Thymus (tissue), 11 donors: ENCODE results near the gene RAB11FIP5. TPM values are rescaled to one million over a fixed set of nuclear protein-coding genes. Genes with fewer than 3 reads are reported as not detected.
A peak's percentile ranks its signal among the peaks of the same experiment; 100 is the strongest.

Experiments
- DNase-seq, 9 donors: peaks; one replicate each; pipeline ENCODE4 v3.0.0-alpha.2; 2013; ENCODE audit warnings: low spot score in 9 of 9, low read depth in 6 of 9, missing footprints in 1 of 9
- H3K27ac ChIP-seq, 2 donors: one replicate each; pipeline ENCODE4 v1.5.1; 2013; ENCODE audit warnings: control low read depth in 1 of 2, low read depth in 1 of 2, low read length in 1 of 2, mild to moderate bottlenecking in 1 of 2, moderate library complexity in 1 of 2
- H3K27me3 ChIP-seq, 2 donors: one replicate each; pipeline ENCODE4 v1.5.1; 2013; ENCODE audit warnings: low read length in 1 of 2; ENCODE audit not compliant: control insufficient read depth in 2 of 2, insufficient read depth in 1 of 2
- H3K36me3 ChIP-seq, 2 donors: one replicate each; pipeline ENCODE4 v1.5.1; 2013; ENCODE audit warnings: low read length in 1 of 2, mild to moderate bottlenecking in 1 of 2, moderate library complexity in 1 of 2; ENCODE audit not compliant: control insufficient read depth in 2 of 2, insufficient read depth in 2 of 2
- H3K4me1 ChIP-seq, 2 donors: one replicate each; pipeline ENCODE4 v1.5.1; 2013; ENCODE audit warnings: low read length in 2 of 2; ENCODE audit not compliant: control insufficient read depth in 2 of 2, insufficient read depth in 2 of 2
- H3K4me3 ChIP-seq, 2 donors: one replicate each; pipeline ENCODE4 v1.5.1; 2013; ENCODE audit warnings: low read length in 2 of 2, control low read depth in 1 of 2, mild to moderate bottlenecking in 1 of 2
- H3K9me3 ChIP-seq, 2 donors: one replicate each; pipeline ENCODE4 v1.5.1; 2013; ENCODE audit warnings: low read length in 1 of 2, mild to moderate bottlenecking in 1 of 2; ENCODE audit not compliant: control insufficient read depth in 2 of 2, insufficient read depth in 1 of 2
- WGBS: extraction: QIAGEN DNeasy Blood & Tissue Kit; methylation state at CpG from one replicate; pipeline ENCODE4 v1.1.7; 2013; 5-methylcytosine and 5-hydroxymethylcytosine counted together
- polyA plus RNA-seq: library from polyadenylated mRNA; stranded (reverse); fragments of 200-250 nt; gene quantifications from one replicate; pipeline ENCODE4 v1.2.3, GENCODE V29; 2013
- total RNA-seq: library from RNA; stranded (reverse); fragments of 120-200 nt; gene quantifications from one replicate; pipeline ENCODE4 v1.2.4, GENCODE V29; 2013
- donor health status: healthy.

The RAB11FIP5 gene
- total and polyA plus RNA-seq, 2 donors = 0.71 to 3.8 TPM

DNA sequence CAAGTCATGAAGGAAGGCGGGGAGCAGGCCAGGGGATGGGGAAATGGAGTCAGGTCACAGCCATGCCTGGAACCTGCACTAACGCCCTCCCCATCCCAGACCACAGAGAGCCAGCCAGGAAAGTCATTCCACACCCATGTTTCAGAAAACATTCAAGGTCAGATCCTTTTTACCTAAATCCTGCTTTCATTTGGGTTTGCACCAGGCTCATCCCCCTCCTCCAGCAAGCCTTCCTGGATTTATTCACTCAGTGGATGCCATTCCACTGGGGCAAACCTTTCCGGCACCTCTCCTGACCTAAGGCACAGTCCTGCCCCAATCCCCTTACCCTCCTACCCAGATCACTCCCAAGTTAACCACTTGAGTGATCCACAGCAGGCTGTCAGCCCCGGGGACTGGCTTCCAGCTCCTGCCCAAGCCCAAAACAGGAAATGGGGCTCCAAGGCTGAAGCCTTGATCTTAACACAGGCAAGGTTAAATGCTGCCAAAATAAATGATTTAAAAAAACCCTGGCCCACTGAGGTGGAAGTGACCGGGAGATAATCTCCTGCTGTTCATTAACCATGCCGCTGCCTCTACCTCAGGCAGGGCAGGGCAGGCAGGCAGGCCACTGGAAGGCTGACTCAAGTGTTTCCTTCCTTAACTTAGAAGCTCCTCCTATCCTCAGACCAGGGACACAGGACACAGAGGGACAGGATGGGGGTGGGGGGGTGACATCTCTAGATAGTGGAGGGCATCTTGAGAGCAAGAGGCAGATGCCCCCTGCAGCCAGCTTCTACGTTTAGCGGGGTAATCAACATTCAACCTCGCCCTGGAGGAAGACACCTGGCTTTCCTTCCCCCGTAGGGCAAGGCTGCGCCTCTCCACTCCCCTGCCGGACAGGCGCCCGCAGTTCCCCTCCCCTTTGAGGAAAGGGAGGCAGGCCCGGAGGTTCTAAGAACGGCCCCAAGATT lies 1.4 kb downstream of the RAB11FIP5 start:
- Histone ChIP-seq H3K9me3 (no peaks in the 10 kb centered on the region), H3K4me1 (peaks cover 3 to 8% of the 10 kb centered on the region in 2 donors), H3K27ac (no peak overlapping the region), H3K36me3 (no peaks in the 10 kb centered on the region), H3K27me3 (peaks cover 45 to 86% of the 10 kb centered on the region in 2 donors), H3K4me3 (peak overlapping the region in 1 of 2 donors; percentile 59)
- peak in 1 of 9 donors; percentile 7 for DNase-seq
- 30% methylated on average over 16 of the region's 16 CpGs for WGBS

DNA sequence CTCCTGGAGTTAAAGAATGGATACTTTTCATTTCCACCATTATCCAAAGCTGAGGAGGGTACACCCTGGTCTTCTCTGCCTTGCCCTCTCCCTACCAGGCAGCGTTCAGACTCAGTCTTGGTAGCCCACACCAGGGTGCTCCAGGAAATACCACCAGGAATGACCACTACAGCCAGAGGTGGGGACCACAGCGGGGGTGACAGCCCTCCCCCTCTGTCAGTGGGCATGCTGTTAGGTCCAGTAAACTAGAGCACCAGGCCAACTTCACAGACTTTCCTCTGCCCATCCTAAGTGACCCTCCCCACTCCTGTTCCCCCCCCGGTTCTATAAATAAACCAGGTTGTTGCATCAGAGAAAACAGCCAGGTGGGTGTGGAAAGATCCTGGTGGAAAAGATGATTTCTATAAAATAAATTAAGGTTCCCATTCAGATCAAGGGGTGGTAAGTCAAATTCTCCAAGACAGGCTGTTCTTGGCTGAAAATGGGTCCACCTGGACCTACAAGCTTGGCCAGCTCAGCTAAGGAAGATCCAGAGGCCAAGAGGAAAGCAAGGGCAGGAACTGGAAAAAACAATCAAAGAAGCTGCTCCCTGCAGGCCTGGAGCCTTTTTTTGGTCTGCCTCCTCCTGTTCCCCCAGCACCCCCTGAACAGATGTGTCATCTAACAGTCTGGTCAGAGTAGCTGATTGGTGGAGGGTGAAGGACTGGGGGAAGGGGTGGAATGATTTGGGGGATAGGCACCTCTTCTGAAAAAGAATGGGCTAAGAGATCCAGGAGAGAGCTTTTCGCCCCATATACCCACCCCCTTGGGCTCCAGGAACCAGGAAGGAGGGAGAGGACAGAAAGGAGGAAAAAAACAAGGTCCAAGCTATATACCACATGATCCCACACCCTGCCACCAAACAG lies 2.3 kb downstream of the RAB11FIP5 start:
- no peak for DNase-seq
- H3K9me3 ChIP-seq = no peaks in the 10 kb centered on the region
- H3K36me3 ChIP-seq = no peaks in the 10 kb centered on the region
- WGBS = 95% methylated on average over 4 of the region's 4 CpGs
- H3K4me1 ChIP-seq = peaks cover 3 to 8% of the 10 kb centered on the region in 2 donors
- H3K27ac ChIP-seq = no peak overlapping the region
- peaks cover 45 to 79% of the 10 kb centered on the region in 2 donors for H3K27me3 ChIP-seq
- no peak overlapping the region for H3K4me3 ChIP-seq

DNA sequence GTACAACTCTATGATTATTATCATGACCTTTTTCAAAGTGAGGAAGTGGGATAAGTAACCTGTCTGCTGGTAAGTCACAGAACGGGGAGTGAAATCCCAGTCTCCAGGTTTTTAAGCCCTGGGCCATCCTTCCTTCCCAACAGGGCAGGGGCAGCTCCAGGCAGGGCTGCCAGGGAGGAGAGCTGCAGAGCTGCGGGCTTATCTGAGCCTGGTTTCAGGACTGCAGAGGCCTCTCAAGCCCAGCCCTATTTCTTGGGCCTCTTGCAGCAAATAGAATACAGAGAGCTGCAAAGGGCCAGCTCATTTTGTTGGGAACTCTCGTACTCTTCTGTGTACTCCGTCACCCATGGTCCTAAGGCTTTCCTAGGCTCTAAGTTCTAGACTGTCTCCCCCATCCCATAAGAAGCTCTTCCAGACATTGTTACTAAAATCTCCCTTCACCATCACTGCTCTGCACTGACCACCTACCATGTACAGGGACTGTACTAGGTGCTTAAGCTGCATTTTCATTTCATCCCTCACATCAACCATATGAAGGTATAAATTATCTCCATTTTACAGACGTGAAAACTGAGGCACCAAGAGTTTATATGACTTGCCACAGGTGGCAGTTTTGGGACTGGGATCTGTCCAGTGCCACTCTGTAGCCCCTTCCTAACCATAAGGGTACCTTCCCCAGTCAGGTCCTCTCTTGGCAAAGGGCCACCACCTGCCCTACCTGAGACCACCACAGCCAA lies 3.1 kb downstream of the RAB11FIP5 start:
- Histone ChIP-seq H3K4me3 (no peak overlapping the region), H3K27ac (no peak overlapping the region), H3K9me3 (no peaks in the 10 kb centered on the region), H3K36me3 (no peaks in the 10 kb centered on the region), H3K27me3 (peaks cover 41 to 71% of the 10 kb centered on the region in 2 donors), H3K4me1 (peaks cover 3 to 8% of the 10 kb centered on the region in 2 donors)
- WGBS = 96% methylated on average over 5 of the region's 5 CpGs
- no peak for DNase-seq

DNA sequence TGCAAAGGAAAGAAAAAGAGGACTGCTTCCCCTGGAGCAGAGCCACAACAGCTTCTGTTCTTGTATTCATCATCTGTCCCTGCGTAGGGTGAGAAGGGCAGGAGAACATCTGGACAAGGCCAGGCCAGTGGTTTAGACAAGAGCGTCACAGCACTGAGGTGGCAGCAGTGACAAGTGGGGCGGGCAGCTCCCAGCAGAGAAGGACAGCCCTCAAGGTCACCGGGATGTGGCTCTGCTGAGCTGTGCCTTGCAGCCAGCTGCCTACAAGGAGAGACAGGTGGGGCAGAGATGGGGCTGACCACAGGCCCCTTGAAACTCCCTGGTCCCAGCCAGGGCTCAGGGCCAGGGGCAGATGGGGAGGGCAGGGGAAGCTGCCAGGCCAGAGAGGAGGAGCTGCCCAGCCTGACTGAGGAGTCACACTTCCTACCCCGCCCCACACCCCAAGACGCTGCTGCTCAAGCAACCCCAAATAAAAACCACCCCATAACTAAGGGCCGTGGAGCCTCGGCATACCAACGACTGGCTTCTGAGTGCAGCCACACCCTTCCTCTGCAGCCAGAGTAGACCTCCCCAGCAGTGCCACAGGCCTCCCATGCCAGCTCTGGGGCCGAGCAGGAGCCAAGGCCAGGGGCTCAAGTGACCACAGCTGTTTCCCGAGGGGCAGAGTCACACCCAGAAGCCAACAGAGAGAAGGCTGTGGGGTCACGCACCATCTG lies 5.4 kb downstream of the RAB11FIP5 start:
- WGBS = 86% methylated on average over 12 of the region's 12 CpGs
- no peak overlapping the region for H3K27ac ChIP-seq
- H3K36me3 ChIP-seq = no peaks in the 10 kb centered on the region
- DNase-seq = no peak
- H3K9me3 ChIP-seq = no peaks in the 10 kb centered on the region
- peaks cover 0 to 8% of the 10 kb centered on the region in 2 donors for H3K4me1 ChIP-seq
- peaks cover 20 to 54% of the 10 kb centered on the region in 2 donors for H3K27me3 ChIP-seq
- H3K4me3 ChIP-seq = no peak overlapping the region

- no peak overlapping the region for H3K27ac ChIP-seq
- WGBS = 96% methylated on average over 3 of the region's 3 CpGs
- no peaks in the 10 kb centered on the region for H3K9me3 ChIP-seq
- H3K27me3 ChIP-seq = peaks cover 14 to 48% of the 10 kb centered on the region in 2 donors
- peaks cover 0 to 4% of the 10 kb centered on the region in 2 donors for H3K4me1 ChIP-seq
- H3K4me3 ChIP-seq = no peak overlapping the region
- no peak for DNase-seq
- H3K36me3 ChIP-seq = no peaks in the 10 kb centered on the region
Measured at GRCh38 chr2:73106791-73107190, 6.0 kb downstream of the RAB11FIP5 start.

GRCh38 chr2:73105511-73105971 lies 7.2 kb downstream of the RAB11FIP5 start:
- WGBS = 96% methylated on average over 2 of the region's 2 CpGs
- H3K4me1 ChIP-seq = no peaks in the 10 kb centered on the region
- H3K4me3 ChIP-seq = no peak overlapping the region
- no peaks in the 10 kb centered on the region for H3K36me3 ChIP-seq
- no peaks in the 10 kb centered on the region for H3K9me3 ChIP-seq
- peaks cover 3 to 36% of the 10 kb centered on the region in 2 donors for H3K27me3 ChIP-seq
- DNase-seq = no peak
- no peak overlapping the region for H3K27ac ChIP-seq

DNA sequence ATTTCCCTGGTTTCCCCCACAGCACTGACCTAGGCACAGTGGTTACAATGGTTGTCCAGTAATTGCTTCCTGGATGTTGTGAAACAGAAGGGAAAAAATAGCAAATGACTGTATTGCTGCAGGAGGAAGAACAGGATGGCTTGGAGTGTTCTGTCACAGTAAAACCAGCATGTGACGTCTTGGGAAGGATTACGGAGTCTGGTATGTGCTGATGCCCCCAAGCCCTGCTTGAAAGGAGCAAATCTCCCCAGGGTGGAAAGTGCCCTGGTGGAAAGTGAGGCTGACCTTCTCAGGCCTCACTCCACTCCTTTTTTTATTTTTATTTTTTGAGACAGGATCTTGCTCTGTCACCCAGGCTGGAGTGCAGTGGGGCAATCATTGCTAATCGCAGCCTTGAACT lies 7.8 kb downstream of the RAB11FIP5 start:
- 97% methylated on average over 3 of the region's 3 CpGs for WGBS
- H3K36me3 ChIP-seq = no peaks in the 10 kb centered on the region
- no peak for DNase-seq
- no peak overlapping the region for H3K4me3 ChIP-seq
- no peaks in the 10 kb centered on the region for H3K4me1 ChIP-seq
- no peaks in the 10 kb centered on the region for H3K9me3 ChIP-seq
- peaks cover 0 to 30% of the 10 kb centered on the region in 2 donors for H3K27me3 ChIP-seq
- H3K27ac ChIP-seq = no peak overlapping the region

- Histone ChIP-seq H3K9me3 (no peaks in the 10 kb centered on the region), H3K4me1 (no peaks in the 10 kb centered on the region), H3K4me3 (no peak overlapping the region), H3K27me3 (peaks cover 0 to 19% of the 10 kb centered on the region in 2 donors), H3K36me3 (no peaks in the 10 kb centered on the region), H3K27ac (no peak overlapping the region)
- 91% methylated on average over 2 of the region's 2 CpGs for WGBS
- no peak for DNase-seq
Measured at GRCh38 chr2:73103018-73103542, 9.7 kb downstream of the RAB11FIP5 start.
